Stimulated activated naive CD8-positive, alpha-beta T cell treated with anti-CD3 and anti-CD28 coated beads, Interleukin-15, amount 100 ng/mL, for 72 hours (primary cell): ENCODE data around the gene BEGAIN.
"Not testable (repeated sequence)": the region's sequence is repeated elsewhere in the genome, so short reads cannot be mapped to it uniquely, and the experiment has no call there.

Experiments used
- ATAC-seq: fragments of 150-1000 bp; cut with Tn5 transposase; 2 replicates; pipeline ENCODE4 v1.10.0; 2021; ENCODE audit warnings: mild to moderate bottlenecking, moderate library complexity
- DNase-seq, 2 donors: peaks; one replicate each; pipeline ENCODE4 v3.0.0; 2021 to 2022
- H3K27ac Mint-ChIP-seq, 2 donors: one replicate each; pipeline ENCODE4 v1.8.0; 2022; ENCODE audit warnings: mild to moderate bottlenecking in 2 of 2, mixed read lengths in 2 of 2, moderate library complexity in 2 of 2
- H3K27me3 Mint-ChIP-seq: one replicate; pipeline ENCODE4 v1.8.0; 2022; ENCODE audit warnings: mixed read lengths
- H3K4me1 Mint-ChIP-seq: one replicate; pipeline ENCODE4 v1.8.0; 2022; ENCODE audit warnings: mild to moderate bottlenecking, mixed read lengths
- H3K4me3 Mint-ChIP-seq, 2 donors: one replicate each; pipeline ENCODE4 v1.8.0; 2022; ENCODE audit warnings: mild to moderate bottlenecking in 2 of 2, mixed read lengths in 2 of 2, moderate library complexity in 1 of 2
- H3K9me3 Mint-ChIP-seq, 2 donors: one replicate each; pipeline ENCODE4 v1.8.0; 2022; ENCODE audit warnings: mixed read lengths in 2 of 2

The BEGAIN gene

GRCh38 chr14:100526057-100526456 lies 61.2 kb downstream of the BEGAIN start:
- no peaks in the 10 kb centered on the region for H3K27me3 Mint-ChIP-seq
- H3K4me1 Mint-ChIP-seq = no peaks in the 10 kb centered on the region
- H3K4me3 Mint-ChIP-seq = no peak overlapping the region
- H3K27ac Mint-ChIP-seq = no peak overlapping the region
- no peaks in the 10 kb centered on the region for H3K9me3 Mint-ChIP-seq
- DNase-seq (no peak), ATAC-seq (no peak)

GRCh38 chr14:100525615-100526014 lies 61.6 kb downstream of the BEGAIN start:
- H3K4me3 Mint-ChIP-seq = no peak overlapping the region
- H3K27me3 Mint-ChIP-seq = no peaks in the 10 kb centered on the region
- DNase-seq (no peak), ATAC-seq (no peak)
- peak overlapping the region in 1 of 2 donors; percentile 56 for H3K27ac Mint-ChIP-seq
- H3K9me3 Mint-ChIP-seq = no peaks in the 10 kb centered on the region
- no peaks in the 10 kb centered on the region for H3K4me1 Mint-ChIP-seq

GRCh38 chr14:100524933-100525243 lies 62.3 kb downstream of the BEGAIN start:
- Mint-ChIP-seq H3K9me3 (no peaks in the 10 kb centered on the region), H3K4me1 (no peaks in the 10 kb centered on the region), H3K27me3 (no peaks in the 10 kb centered on the region), H3K27ac (no peak overlapping the region), H3K4me3 (no peak overlapping the region)
- DNase-seq (no peak), ATAC-seq (no peak)

GRCh38 chr14:100524233-100524932 lies 62.8 kb downstream of the BEGAIN start:
- ATAC-seq (no peak), DNase-seq (no peak)
- no peak overlapping the region for H3K27ac Mint-ChIP-seq
- H3K9me3 Mint-ChIP-seq = no peaks in the 10 kb centered on the region
- H3K4me3 Mint-ChIP-seq = no peak overlapping the region
- H3K27me3 Mint-ChIP-seq = no peaks in the 10 kb centered on the region
- H3K4me1 Mint-ChIP-seq = no peaks in the 10 kb centered on the region

GRCh38 chr14:100523843-100524169 lies 63.4 kb downstream of the BEGAIN start:
- Mint-ChIP-seq H3K27me3 (no peaks in the 10 kb centered on the region), H3K4me3 (no peak overlapping the region), H3K9me3 (no peaks in the 10 kb centered on the region), H3K27ac (no peak overlapping the region), H3K4me1 (no peaks in the 10 kb centered on the region)
- no peak for ATAC-seq
- no peak for DNase-seq

- DNase-seq = no peak
- ATAC-seq = no peak
- peak overlapping the region in 1 of 2 donors; percentile 89 for H3K27ac Mint-ChIP-seq
- H3K9me3 Mint-ChIP-seq = no peaks in the 10 kb centered on the region
- no peaks in the 10 kb centered on the region for H3K27me3 Mint-ChIP-seq
- no peaks in the 10 kb centered on the region for H3K4me1 Mint-ChIP-seq
- no peak overlapping the region for H3K4me3 Mint-ChIP-seq
These were observed 63.9 kb downstream of the BEGAIN start for GRCh38 chr14:100523131-100523842.

GRCh38 chr14:100522616-100523099 lies 64.6 kb downstream of the BEGAIN start:
- Mint-ChIP-seq H3K27ac (no peak overlapping the region), H3K27me3 (no peaks in the 10 kb centered on the region), H3K9me3 (no peaks in the 10 kb centered on the region), H3K4me1 (no peaks in the 10 kb centered on the region), H3K4me3 (no peak overlapping the region)
- ATAC-seq (no peak), DNase-seq (no peak)

GRCh38 chr14:100506053-100506452 lies 81.2 kb downstream of the BEGAIN start:
- H3K9me3 Mint-ChIP-seq, H3K27ac Mint-ChIP-seq, ATAC-seq, H3K4me1 Mint-ChIP-seq, H3K4me3 Mint-ChIP-seq, H3K27me3 Mint-ChIP-seq, DNase-seq: not testable (repeated sequence)

GRCh38 chr14:100504372-100505078 lies 82.7 kb downstream of the BEGAIN start:
- no peak overlapping the region for H3K27ac Mint-ChIP-seq
- no peak for DNase-seq
- H3K27me3 Mint-ChIP-seq = no peaks in the 10 kb centered on the region
- no peak for ATAC-seq
- peaks cover 13% of the 10 kb centered on the region for H3K4me1 Mint-ChIP-seq
- H3K9me3 Mint-ChIP-seq = peaks cover 5 to 9% of the 10 kb centered on the region in 2 donors
- no peak overlapping the region for H3K4me3 Mint-ChIP-seq

GRCh38 chr14:100503251-100503650 lies 84.0 kb downstream of the BEGAIN start:
- Mint-ChIP-seq H3K27me3 (no peaks in the 10 kb centered on the region), H3K27ac (no peak overlapping the region), H3K9me3 (peaks cover 5 to 9% of the 10 kb centered on the region in 2 donors), H3K4me1 (peaks cover 19% of the 10 kb centered on the region), H3K4me3 (no peak overlapping the region)
- ATAC-seq (no peak), DNase-seq (no peak)

- DNase-seq (no peak), ATAC-seq (no peak)
- H3K4me1 Mint-ChIP-seq = peaks cover 22% of the 10 kb centered on the region
- peaks cover 5 to 9% of the 10 kb centered on the region in 2 donors for H3K9me3 Mint-ChIP-seq
- H3K4me3 Mint-ChIP-seq = no peak overlapping the region
- no peaks in the 10 kb centered on the region for H3K27me3 Mint-ChIP-seq
- H3K27ac Mint-ChIP-seq = no peak overlapping the region
These were observed 84.5 kb downstream of the BEGAIN start for GRCh38 chr14:100502622-100503220.

- Mint-ChIP-seq H3K27ac (peak overlapping the region in 1 of 2 donors; percentile 51), H3K4me1 (peaks cover 15% of the 10 kb centered on the region), H3K9me3 (peaks cover 5 to 9% of the 10 kb centered on the region in 2 donors), H3K4me3 (no peak overlapping the region), H3K27me3 (no peaks in the 10 kb centered on the region)
- DNase-seq (no peak), ATAC-seq (no peak)
These were observed 87.1 kb downstream of the BEGAIN start for GRCh38 chr14:100500128-100500527.

GRCh38 chr14:100498068-100498467 lies 89.1 kb downstream of the BEGAIN start:
- Mint-ChIP-seq H3K27ac (no peak overlapping the region), H3K4me1 (peaks cover 15% of the 10 kb centered on the region), H3K9me3 (no peaks in the 10 kb centered on the region), H3K27me3 (no peaks in the 10 kb centered on the region), H3K4me3 (no peak overlapping the region)
- ATAC-seq (no peak), DNase-seq (no peak)

- H3K27me3 Mint-ChIP-seq = no peaks in the 10 kb centered on the region
- no peak for ATAC-seq
- DNase-seq = no peak
- no peak overlapping the region for H3K4me3 Mint-ChIP-seq
- no peaks in the 10 kb centered on the region for H3K9me3 Mint-ChIP-seq
- H3K27ac Mint-ChIP-seq = no peak overlapping the region
- peaks cover 15% of the 10 kb centered on the region for H3K4me1 Mint-ChIP-seq
These were observed 91.3 kb downstream of the BEGAIN start for GRCh38 chr14:100495917-100496316.

GRCh38 chr14:100494645-100495044 lies 92.6 kb downstream of the BEGAIN start:
- H3K27ac Mint-ChIP-seq = no peak overlapping the region
- H3K9me3 Mint-ChIP-seq = no peaks in the 10 kb centered on the region
- peaks cover 12% of the 10 kb centered on the region for H3K4me1 Mint-ChIP-seq
- no peak for ATAC-seq
- H3K4me3 Mint-ChIP-seq = no peak overlapping the region
- no peaks in the 10 kb centered on the region for H3K27me3 Mint-ChIP-seq
- DNase-seq = no peak

- no peak overlapping the region for H3K4me3 Mint-ChIP-seq
- peaks cover 21% of the 10 kb centered on the region for H3K4me1 Mint-ChIP-seq
- no peaks in the 10 kb centered on the region for H3K27me3 Mint-ChIP-seq
- H3K27ac Mint-ChIP-seq = no peak overlapping the region
- ATAC-seq (no peak), DNase-seq (no peak)
- no peaks in the 10 kb centered on the region for H3K9me3 Mint-ChIP-seq
These were observed 97.0 kb downstream of the BEGAIN start for GRCh38 chr14:100490252-100490651.
